Measurements from ENCODE around the gene FES. TPM values are rescaled to one million over a fixed set of nuclear protein-coding genes. Genes with fewer than 3 reads are reported as not detected.
"Not testable (repeated sequence)": the region's sequence is repeated elsewhere in the genome, so short reads cannot be mapped to it uniquely, and the experiment has no call there.

Gene FES
- total and polyA plus RNA-seq, 2 experiments from 2014 or later: 3.5 TPM

DNA sequence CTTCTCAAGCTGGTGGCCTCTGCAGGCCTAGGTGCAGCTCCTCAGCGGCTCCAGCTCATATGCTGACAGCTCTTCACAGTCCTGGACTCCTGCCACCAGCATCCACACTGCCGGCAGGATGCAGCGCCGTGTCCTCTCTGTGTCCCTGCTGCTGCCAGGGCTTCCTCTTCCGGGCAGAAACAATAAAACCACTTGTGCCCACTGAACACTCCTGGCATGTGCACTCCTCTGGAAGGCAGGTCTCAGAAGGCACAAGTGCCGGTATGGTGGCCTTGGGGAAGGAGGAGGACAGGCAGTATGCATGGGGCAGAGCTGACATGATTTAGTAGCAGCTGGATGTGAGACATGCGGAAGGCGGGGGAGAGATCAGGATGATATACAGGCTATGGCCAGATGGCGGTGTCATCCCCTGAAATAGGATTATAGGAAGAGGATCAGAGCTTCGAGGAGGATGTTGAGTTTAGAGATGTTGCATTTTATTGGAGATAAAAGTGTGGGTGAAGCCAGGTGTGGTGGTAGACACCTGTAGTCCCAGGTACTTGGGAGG is 11.3 kb downstream of the FES start:
- Histone ChIP-seq H3K4me1 (ENCODE audit: insufficient read depth) (no peaks in the 10 kb centered on the region), H3K36me3 (ENCODE audit: low read depth) (no peaks in the 10 kb centered on the region), H3K9me3 (ENCODE audit: low read depth) (no peaks in the 10 kb centered on the region), H3K9ac (no peak overlapping the region), H3K4me3 (no peak overlapping the region), H3K9me2 (ENCODE audit: insufficient read depth) (no peaks in the 10 kb centered on the region), H2AFZ (no peak overlapping the region), H3K27ac (no peak overlapping the region), H3F3A (ENCODE audit: insufficient read depth) (no peaks in the 10 kb centered on the region), H4K20me1 (ENCODE audit: insufficient read depth) (no peaks in the 10 kb centered on the region), H3K79me2 (ENCODE audit: insufficient read depth) (no peaks in the 10 kb centered on the region), H3K4me2 (ENCODE audit: unreplicated experiment) (no peak overlapping the region), H3K27me3 (replicated peaks; ENCODE audit: insufficient read depth) (no peaks in the 10 kb centered on the region)
- TF ChIP-seq EZH2 (IDR thresholded peaks at IDR 0.05; ENCODE audit: insufficient read depth, poor library complexity, severe bottlenecking): no peak
- TF ChIP-seq EZH2phosphoT487 (IDR thresholded peaks at IDR 0.05; ENCODE audit: insufficient read depth, low read depth): no peak
- 50 to 53% methylated on average over 10 of the region's 10 CpGs for WGBS, 2 experiments (ENCODE audit: low coverage in 1 of 2, low lambda C conversion rate in 2 of 2, missing lambda C conversion rate in 2 of 2)
- in situ Hi-C loops (cut with MboI): loop anchor here (25.0 kb wide), 1 partner anchor 583 kb away; no protein-coding TSS in a partner anchor
- DNase-seq: peak; percentile 28

- peaks cover 10% of the 10 kb centered on the region; the same call in 1 of the 2 replicates for H3F3A ChIP-seq (ENCODE audit: insufficient read depth)
- not testable (repeated sequence) for H3K9me3 ChIP-seq (ENCODE audit: low read depth); H3K36me3 ChIP-seq (ENCODE audit: low read depth); H4K20me1 ChIP-seq (ENCODE audit: insufficient read depth); H2AFZ ChIP-seq; H3K27me3 ChIP-seq (replicated peaks; ENCODE audit: insufficient read depth); H3K9me2 ChIP-seq (ENCODE audit: insufficient read depth); H3K79me2 ChIP-seq (ENCODE audit: insufficient read depth); H3K27ac ChIP-seq; H3K4me1 ChIP-seq (ENCODE audit: insufficient read depth); H3K9ac ChIP-seq; H3K4me2 ChIP-seq (ENCODE audit: unreplicated experiment); DNase-seq; H3K4me3 ChIP-seq
- WGBS, 2 experiments (ENCODE audit: low coverage in 1 of 2, low lambda C conversion rate in 2 of 2, missing lambda C conversion rate in 2 of 2): 91 to 92% methylated on average over 14 of the region's 14 CpGs
- in situ Hi-C loops (cut with MboI): loop anchor here (25.0 kb wide), 1 partner anchor 585 kb away; no protein-coding TSS in a partner anchor
Observed at GRCh38 chr15:90897131-90897655, 12.9 kb downstream of the FES start.

- TF ChIP-seq EZH2phosphoT487 (IDR thresholded peaks at IDR 0.05; ENCODE audit: insufficient read depth, low read depth) (no peak), EZH2 (IDR thresholded peaks at IDR 0.05; ENCODE audit: insufficient read depth, poor library complexity, severe bottlenecking) (no peak)
- WGBS, 2 experiments (ENCODE audit: low coverage in 1 of 2, low lambda C conversion rate in 2 of 2, missing lambda C conversion rate in 2 of 2): 62 to 63% methylated on average over 14 of the region's 14 CpGs
- Histone ChIP-seq H3K36me3 (ENCODE audit: low read depth) (no peaks in the 10 kb centered on the region), H3K9ac (peak overlapping the region; percentile 78), H3K79me2 (ENCODE audit: insufficient read depth) (no peaks in the 10 kb centered on the region), H3K27me3 (replicated peaks; ENCODE audit: insufficient read depth) (no peaks in the 10 kb centered on the region), H3K4me2 (ENCODE audit: unreplicated experiment) (peak overlapping the region; percentile 93), H4K20me1 (ENCODE audit: insufficient read depth) (no peaks in the 10 kb centered on the region), H3K4me3 (peak overlapping the region; percentile 80), H3K9me3 (ENCODE audit: low read depth) (no peaks in the 10 kb centered on the region), H2AFZ (peak overlapping the region; percentile 86), H3K27ac (peak overlapping the region; percentile 45; the same call in 1 of the 2 replicates), H3K4me1 (ENCODE audit: insufficient read depth) (peaks cover 6% of the 10 kb centered on the region; the same call in 1 of the 2 replicates), H3F3A (ENCODE audit: insufficient read depth) (peaks cover 10% of the 10 kb centered on the region; the same call in 1 of the 2 replicates), H3K9me2 (ENCODE audit: insufficient read depth) (no peaks in the 10 kb centered on the region)
- peak; percentile 7 for DNase-seq
- in situ Hi-C loops (cut with MboI): no loop called here
Observed at GRCh38 chr15:90901175-90902039, 17.1 kb downstream of the FES start.

- Histone ChIP-seq H3K27ac (peak overlapping the region; percentile 45), H3K4me3 (peak overlapping the region; percentile 80), H3K4me1 (ENCODE audit: insufficient read depth) (peaks cover 6% of the 10 kb centered on the region; the same call in 1 of the 2 replicates), H3K27me3 (replicated peaks; ENCODE audit: insufficient read depth) (no peaks in the 10 kb centered on the region), H3K79me2 (ENCODE audit: insufficient read depth) (no peaks in the 10 kb centered on the region), H3K4me2 (ENCODE audit: unreplicated experiment) (peak overlapping the region; percentile 93), H3K9ac (peak overlapping the region; percentile 78), H3K9me2 (ENCODE audit: insufficient read depth) (no peaks in the 10 kb centered on the region), H4K20me1 (ENCODE audit: insufficient read depth) (no peaks in the 10 kb centered on the region), H3F3A (ENCODE audit: insufficient read depth) (peaks cover 10% of the 10 kb centered on the region; the same call in 1 of the 2 replicates), H3K9me3 (ENCODE audit: low read depth) (no peaks in the 10 kb centered on the region), H3K36me3 (ENCODE audit: low read depth) (no peaks in the 10 kb centered on the region), H2AFZ (peak overlapping the region; percentile 86)
- WGBS, 2 experiments (ENCODE audit: low coverage in 1 of 2, low lambda C conversion rate in 2 of 2, missing lambda C conversion rate in 2 of 2): 1% methylated on average over 17 to 67 of the region's 71 CpGs
- no peak for TF ChIP-seq EZH2 (IDR thresholded peaks at IDR 0.05; ENCODE audit: insufficient read depth, poor library complexity, severe bottlenecking)
- no peak for TF ChIP-seq EZH2phosphoT487 (IDR thresholded peaks at IDR 0.05; ENCODE audit: insufficient read depth, low read depth)
- in situ Hi-C loops (cut with MboI): no loop called here
- DNase-seq: peak; percentile 90
Observed at GRCh38 chr15:90902040-90902839, 17.9 kb downstream of the FES start.
